Activated gamma-delta T cell treated with Interleukin-2 at 50 U/mL for 16 hours (primary cell): ENCODE results near the gene SNTG2.

Experiments
- DNase-seq: peaks from one replicate; pipeline ENCODE4 v3.0.0-alpha.2; 2020

The SNTG2 gene

DNA sequence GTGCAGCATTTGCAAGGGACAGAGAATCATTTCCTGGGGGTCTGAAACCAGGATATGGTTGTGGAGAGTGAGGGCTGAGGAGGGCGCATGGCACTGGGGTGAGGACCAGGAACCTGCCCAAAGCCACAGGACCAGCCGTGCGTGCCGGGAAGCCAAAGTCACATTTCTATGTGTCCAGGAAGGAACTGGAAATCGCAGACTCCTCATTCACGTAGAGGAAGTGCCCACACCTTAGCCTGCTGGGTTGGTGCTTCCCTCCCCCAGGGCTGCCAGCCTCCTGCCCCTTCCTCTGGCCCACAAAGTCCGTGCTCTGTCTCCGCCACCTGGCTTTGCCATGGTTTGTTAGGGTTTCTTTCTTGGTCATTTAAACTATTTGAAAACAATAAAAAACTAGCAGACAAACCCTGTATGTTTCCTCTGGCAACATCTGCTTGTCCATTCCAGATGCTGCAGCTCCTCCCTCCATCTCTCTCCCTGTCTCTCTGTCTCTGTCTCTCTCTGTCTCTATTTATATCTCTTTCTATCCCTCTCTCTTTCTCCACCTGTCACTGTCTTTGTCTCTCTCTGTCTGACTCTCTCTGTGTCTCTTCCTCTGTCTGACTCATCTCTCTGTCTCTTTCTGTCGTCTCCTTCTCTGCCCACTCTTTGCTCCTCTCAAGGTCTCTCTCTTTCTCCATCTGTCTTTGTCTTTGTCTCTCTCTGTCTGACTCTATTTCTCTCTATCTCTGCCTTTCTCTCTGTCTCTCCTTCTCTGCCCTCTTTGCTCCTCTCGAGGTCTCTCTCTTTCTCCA is 299.4 kb downstream of the SNTG2 start:
- DNase-seq = no peak

DNA sequence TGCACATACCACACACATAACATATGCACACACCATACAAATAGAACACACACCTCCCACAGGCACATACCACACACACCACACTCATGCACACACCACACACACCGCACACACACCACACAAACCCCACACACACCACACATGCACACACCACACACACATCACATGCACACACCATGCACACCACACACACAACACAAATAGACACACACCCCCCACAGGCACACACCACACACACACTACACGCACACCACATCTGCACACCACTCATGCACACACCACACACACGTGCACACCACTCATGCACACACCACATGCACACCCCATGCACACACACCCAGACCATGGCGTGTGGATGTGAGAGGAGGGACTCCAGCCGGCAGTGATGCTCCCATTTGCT is 300.9 kb downstream of the SNTG2 start:
- no peak for DNase-seq

DNA sequence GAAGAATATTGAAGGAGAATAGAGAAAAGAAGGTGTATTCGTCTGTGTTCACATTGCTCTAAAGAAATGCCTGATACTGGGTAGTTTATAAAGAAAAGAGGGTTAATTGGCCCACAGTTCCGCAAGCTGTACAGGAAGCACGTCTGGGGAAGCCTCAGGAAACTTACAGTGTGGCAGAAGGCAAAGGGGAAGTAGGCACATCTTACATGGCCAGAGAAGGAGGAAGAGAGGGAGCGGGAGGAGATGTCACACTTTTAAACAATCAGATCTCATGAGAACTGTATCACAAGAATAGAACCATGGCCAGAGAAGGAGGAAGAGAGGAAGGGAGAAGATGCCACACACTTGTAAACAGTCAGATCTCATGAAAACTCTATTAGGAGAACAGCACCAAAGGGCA is 303.0 kb downstream of the SNTG2 start:
- no peak for DNase-seq

DNA sequence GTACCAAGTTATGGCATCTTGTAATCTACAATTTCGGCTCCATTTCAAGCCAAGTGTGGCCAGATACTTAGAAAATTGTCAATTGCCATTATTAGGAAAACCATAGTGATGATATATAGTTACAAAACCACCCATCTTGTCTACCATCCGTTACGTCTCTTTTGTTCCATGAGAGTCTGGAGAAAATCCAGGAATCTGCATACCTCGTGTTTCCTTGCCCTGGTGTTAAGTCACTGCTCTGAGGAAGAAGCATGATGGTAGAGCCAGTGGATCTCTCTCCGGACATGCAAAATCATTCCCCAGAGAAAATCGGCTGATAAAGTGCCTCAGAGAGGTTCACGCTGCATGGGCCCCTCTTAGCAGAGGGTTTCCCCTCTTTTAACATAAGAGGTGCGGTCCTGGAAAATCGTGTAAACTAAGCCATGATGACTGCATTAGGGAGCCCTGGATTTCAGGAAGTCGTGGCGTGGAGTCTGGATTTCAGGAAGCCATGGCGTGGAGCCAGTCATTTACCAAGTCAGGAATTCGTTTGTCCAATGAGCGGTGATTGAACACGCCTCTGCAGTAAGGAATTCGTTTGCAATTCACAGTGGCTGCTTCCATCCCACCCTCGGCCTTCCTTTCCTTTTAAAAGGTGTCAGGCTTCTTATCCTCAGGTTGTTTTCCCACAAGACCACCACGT is 304.2 kb downstream of the SNTG2 start:
- DNase-seq = no peak

DNA sequence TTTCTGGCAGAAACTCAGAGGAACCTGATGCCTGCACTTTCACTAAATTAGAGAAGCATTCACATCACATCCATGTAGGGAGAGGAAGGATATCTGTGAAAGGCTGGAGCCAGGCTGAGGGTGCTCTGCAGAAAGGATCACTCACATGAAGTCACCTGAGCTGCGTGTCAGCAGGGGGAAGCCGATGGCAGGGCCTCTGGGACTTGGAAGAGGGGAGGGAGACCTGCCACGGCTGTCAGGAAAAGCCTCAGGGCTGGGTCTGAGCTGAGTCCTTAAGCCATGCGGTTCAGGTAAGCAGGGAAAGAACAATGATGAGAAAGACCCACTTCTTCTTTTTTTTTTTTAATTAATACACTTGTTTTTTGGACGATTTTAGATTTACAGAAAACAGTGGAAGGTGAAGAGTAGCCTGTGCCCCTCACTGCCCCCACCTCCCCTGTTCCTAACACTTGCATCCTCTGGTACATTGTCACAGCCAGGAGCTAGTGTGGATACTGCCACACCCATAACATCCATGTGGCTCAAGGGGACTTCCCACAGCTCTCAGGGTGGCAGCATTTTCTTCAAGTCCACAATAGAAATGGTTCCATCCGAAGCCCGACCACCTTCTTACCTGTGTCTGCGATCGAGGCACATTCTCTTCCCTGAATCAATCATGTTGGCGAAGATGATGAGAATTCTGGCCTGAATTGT is 306.1 kb downstream of the SNTG2 start:
- no peak for DNase-seq

DNA sequence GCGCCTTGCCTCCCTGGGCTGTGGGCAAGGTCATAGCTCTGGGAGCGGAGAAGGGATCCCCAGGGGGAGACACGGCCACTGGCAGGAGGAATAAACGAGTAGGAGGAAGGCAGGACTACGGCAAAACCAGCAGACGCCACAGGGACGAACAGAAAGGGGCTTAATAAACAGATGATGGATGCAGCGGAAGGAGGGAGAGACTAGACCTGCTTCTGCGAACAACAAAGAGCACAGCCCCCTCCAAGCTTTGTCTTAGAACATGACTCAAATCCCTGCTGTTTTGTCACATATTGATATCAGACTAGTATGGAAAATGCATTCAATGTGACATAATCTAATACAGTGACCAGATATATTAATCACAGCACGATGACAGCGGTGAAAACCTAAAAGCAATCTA is 306.7 kb downstream of the SNTG2 start:
- DNase-seq = no peak

DNA sequence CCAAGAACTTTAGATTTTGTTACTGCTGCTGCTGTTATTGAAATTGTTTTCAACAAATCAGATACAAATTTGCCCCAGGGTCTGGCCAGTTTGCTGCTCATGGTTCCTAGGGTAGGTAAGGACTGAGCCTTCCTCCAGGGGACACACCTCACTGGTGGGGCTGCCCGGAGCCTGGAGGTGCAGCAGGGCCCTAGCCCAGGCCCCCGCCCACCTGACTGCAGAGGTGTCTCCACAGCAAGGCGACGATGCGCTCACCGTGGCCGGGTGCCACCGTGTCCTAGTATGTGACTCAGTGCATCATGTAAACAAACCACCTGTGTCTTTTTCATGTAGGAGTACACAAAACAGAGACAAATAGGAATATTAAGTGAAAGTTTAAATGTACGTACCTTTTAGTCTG is 309.1 kb downstream of the SNTG2 start:
- DNase-seq = no peak

DNA sequence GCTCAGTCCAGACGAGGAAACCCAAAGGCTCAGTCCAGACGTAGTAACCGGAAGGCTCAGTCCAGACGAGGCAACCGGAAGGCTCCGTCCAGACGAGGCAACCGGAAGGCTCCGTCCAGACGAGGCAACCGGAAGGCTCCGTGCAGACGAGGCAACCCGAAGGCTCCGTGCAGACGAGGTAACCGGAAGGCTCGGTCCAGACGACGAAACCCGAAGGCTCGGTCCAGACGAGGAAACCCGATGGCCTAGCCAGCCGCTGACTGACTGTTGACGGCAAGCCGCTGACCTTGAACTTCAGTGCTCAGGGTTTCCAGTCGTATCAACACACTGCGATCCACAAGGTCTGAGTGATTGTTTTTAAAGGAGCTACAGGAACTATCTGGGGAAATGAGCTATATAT is 312.0 kb downstream of the SNTG2 start:
- DNase-seq = no peak

DNA sequence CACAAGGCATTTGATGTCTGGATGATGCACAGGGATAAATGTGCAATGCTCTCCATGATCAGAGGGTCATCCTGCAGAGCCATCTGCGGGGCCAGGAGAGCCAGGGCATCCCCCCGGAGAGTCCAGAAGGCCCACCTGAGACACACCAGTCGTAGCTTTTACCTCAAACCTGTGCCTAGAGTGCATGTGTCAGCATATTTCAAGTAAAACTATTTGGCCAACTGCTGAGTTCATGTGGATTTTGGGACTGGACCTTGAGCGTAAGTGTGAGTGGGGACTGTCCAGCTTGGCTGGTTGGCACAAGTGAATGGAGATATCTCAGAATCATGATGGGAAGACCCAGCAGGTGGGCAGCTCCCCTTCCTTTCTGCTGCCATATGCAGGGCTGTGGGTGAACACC is 314.8 kb downstream of the SNTG2 start:
- no peak for DNase-seq

DNA sequence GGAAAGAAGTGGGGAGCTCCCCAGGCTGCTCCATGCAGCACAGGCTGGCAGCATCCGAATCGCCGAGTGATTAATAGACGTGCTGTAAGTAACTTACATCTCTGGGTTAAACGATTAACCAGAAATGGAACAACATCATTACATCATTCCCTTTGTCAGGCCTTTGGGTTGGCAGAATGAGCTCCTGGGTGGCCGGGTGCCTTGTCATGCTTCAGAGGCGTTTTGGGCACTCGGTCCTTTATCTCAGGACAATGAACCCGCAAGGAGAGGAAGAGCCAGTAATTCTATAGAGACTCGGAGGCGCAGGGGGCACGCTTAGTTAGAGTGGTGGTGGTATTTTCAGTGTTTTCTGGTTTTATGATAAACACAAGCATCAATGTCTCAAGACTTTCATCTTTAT is 315.7 kb downstream of the SNTG2 start:
- no peak for DNase-seq

DNA sequence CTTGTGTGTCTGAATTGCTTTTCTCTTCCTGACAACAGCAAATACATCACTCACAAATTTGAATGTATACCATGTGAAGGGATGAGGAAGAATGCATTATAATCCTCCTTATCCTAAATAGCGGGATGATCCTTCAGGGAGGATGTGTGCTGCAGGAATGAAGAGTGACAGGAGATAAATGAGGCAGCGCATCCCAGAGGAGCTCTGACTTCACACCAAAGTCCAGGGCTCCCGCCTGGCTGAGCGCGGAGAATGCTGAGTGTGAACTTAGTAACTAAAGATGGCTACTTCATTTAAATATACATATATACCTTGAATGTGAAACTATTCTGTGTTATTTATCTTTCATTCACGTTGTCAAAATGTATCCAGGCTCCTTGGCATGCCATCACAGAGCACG is 317.4 kb downstream of the SNTG2 start:
- no peak for DNase-seq

DNA sequence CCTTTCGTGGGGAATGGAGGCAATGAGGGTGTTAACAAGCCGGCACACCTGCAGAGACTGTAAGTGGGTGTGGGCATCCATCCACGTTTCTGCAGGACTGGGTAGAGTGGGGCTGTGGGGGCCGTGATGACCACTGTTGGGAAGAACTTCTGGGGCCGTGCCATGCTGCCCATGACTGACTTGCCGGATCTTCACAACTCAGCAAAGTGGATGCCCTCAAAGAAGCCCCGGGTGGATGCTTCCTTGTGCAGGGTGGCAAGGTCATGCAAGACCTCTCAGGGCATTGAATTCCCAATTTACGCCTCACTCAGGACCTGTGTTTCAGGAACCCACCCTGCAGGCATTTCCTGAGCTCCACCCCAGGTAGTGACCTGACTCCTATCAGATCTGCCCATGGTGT is 319.2 kb downstream of the SNTG2 start:
- no peak for DNase-seq

DNA sequence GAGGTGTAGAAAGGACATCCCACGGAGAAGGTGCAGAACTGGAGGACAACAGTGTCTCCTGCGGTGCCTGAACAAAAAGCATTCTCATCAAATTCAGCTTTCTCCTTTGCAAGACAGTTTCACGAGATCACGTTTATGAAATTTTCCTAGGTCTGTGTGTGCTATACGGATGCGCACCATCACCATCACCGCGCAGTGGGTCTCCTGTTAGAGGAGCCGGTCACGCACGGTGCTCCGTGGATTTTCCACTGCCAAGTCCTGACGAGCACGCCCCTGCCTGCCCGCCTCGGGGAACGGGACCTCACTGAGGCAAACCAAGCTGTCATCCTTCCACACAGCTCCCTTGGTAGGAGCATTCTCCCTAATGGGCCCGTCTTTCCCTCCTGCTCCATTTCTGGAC is 322.2 kb downstream of the SNTG2 start:
- DNase-seq = no peak

DNA sequence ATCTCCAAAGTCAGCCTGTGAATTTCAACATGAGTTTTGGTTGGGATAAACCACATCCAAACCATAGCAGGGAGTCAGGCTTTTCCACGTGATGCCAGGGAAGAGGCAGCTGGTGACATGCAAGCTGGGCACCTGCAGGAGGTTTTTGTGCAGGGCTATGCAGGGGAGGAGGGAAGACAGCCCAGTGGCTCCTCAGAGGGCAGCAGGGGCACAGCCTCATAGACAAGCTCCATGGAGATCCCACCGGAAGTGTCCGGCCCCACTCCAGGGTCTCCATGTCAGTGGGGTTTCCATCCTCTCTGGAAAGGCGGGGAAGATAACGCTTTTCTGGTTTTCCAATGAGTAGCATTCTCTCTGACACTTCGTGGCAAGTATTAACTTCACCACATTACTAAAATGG is 327.0 kb downstream of the SNTG2 start:
- DNase-seq = no peak

DNA sequence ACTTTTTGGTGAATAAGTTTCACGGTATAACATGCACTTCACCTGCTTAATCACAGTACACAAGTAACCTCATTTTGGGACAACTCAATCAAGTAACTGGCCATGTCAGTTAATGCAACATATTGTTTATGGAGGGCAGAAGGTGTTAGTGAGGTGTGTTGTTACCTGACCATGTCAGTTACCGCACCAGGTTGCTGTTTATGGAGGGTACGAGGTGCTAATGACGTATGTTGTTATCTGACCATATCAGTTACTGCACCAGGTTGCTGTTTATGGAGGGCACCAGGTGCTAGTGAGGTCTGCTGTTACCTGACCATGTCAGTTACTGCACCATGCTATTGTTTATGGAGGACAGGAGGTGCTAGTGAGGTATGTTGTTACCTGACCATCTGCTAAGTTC is 327.5 kb downstream of the SNTG2 start:
- no peak for DNase-seq

DNA sequence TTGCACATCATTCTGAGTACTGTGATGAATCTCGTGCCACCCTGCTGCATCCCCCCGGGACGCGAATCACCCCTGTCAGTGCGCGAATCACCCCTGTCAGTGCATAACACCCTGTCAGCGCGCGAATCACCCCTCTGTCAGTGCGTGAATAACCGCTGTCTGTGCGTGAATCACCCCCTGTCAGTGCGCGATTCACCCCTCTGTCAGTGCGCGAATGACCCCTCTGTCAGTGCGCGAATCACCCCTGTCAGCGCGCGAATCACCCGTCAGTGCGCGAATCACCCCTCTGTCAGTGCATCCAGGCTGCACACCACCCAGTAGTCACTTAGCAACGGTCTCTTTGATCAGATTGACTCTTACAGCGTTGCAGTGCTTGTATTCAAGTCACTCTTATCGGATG is 328.2 kb downstream of the SNTG2 start:
- no peak for DNase-seq

DNA sequence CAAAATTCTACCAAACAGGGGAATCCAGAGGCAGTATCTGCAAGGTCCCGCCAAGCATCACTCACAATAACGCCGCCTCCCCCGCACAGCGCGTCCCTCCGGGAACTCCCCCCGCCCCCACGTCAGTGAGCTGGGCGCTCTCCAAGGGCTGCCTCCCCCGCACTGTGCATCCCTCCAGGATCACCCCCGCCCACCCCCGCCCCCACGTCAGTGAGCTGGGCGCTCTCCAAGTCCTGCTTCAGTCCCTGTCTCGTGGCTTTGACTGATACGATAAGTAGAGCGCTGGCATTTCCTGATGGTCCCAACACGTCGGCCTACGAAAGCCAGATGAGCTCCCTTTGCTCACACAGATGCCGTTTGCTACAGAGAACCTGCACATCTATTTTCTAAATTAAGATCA is 331.9 kb downstream of the SNTG2 start:
- no peak for DNase-seq

DNA sequence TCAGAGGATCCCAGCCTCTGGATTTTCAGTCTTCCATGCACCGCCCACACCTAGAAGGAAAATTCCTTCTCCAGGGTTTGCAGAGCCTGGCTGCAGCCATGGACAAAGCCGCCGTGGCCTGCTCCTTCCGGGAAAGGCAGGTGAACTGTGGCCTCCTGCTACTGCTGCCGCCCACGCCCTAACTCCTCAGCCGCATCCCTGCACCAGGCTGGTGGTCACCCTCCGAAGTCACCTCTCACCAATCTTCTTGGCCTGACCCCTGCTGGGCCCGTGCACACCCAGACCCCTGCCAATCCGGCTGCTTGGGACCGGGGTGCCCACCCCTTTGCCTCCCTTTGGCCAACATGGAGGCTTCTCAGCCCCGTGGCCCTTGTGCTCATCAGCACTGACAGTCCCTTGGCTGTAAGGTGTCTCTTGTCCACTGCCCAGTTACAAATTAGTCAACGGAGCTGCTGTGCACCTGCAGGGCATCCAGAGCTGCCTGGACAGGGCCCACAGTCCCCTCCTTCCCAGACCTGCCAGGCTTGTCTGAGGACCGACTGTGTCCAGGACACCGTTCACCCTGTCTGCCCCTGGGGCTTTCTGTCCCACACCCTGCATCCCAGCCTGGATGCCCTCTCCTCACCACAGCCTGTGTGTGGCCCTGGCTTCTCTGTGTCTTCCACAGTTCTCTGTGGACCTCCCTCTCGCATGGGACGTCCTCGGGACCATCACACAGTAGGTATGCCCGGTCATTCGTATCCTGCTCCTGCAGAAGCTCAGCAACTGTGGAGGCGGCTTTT is 332.6 kb downstream of the SNTG2 start:
- no peak for DNase-seq

DNA sequence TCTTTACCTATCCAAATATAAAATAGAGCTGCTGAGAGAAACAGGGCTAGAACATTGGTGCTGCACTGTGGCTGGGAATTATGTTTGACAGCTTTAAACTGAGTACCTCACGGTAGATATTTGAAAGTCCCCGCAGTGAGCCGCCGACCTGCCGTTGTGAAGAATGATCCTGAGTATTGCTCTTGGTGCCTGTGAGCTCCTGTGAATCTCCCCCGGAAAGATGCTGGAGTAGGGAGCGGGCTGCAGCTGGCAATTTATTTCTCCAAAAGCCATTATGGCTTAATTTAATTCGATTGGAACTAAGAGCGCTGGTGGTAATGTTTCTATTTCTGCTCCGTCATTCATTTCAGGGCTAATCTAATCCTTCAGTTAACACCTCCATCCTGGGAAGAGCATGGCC is 333.2 kb downstream of the SNTG2 start:
- no peak for DNase-seq

DNA sequence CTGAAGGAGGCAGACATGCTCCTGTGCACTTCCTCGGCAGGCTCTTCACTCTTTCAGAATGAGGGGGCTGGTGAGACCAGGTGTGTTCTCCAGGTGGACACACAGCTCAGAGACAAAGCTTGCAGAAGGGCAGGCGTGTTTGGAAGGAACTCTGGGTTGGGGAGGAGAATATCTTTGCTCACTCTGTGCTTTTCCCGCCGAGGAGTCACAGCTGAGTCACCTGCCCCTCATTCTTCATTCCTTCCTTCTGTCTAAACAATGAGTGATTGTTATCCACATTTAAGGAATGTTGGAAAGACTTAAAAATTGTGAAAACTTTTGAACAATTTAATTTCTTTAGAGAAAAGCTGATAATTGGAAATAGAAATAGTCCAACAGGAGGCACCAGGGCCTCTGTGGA is 336.3 kb downstream of the SNTG2 start:
- DNase-seq = no peak

DNA sequence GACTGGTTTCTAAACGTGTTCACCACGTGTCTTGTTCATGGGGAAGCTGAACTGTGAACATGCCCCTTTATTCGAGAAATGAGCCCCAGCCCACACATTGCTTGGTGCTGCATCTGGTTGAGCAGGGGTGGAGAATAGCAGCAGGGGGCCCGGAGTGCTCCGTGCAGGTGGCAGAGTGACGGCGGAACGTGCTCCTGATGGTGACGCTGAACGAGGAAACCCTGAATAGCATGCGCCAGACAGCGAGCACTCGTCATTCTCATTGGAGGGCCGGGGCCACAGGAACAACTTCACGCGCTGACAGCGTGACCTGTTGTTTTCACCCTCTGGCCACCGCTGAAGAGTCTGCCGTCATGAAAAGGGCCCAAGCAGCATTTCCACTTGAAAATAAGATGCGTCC is 336.8 kb downstream of the SNTG2 start:
- no peak for DNase-seq

DNA sequence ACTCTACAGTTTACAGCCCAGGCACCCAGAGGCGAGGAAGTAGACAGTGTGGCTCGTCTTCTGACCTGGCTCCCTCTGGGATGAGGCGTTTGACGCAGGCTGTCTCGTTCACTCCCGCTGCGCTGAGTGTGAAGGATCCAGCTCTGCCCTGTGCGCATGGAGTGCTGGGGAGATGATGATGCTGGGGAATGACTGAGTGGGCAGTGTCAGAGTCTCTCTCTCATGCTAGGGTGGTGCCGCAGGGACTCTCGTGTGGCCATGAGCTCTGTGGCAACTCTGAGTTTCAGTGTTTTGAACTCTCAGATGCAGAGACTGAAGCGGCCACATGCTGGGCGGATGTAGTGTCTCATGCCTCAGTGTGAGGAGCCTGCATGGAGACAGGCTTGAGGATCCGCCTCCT is 344.3 kb downstream of the SNTG2 start:
- DNase-seq = no peak

DNA sequence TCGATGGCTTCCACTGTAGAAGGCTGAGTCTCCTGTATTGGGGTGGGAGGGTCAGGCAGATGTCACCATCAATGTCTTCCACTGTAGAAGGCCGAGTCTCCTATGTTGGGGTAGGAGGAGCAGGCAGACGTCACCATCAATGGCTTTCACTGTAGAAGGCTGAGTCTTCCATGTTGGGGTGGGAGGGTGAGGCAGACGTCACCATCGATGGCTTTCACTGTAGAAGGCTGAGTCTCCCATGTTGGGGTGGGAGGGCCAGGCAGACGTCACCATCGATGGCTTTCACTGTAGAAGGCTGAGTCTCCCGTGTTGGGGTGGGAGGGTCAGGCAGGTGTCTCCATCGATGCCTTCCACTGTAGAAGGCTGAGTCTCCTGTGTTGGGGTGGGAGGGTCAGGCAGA is 345.1 kb downstream of the SNTG2 start:
- DNase-seq = no peak
